SU-DHL-6 (cell line): ENCODE data around the gene GATAD2A.

ENCODE experiments used
- H2AFZ ChIP-seq: fragments of 200-600 bp; sonication (generic); 2 replicates; pipeline ENCODE4 v1.6.1; 2014; ENCODE audit warnings: low read depth, mild to moderate bottlenecking, moderate library complexity, mixed read lengths, antibody characterized with exemption, low read length; ENCODE audit not compliant: severe bottlenecking
- H3F3A ChIP-seq: fragments of 200-600 bp; shearing (Covaris generic); 2 replicates; pipeline ENCODE4 v1.6.0; 2016; ENCODE audit warnings: antibody characterized with exemption, mild to moderate bottlenecking; ENCODE audit not compliant: insufficient read depth
- H3K27ac ChIP-seq: fragments of 200-600 bp; sonication (generic); 2 replicates; pipeline ENCODE4 v1.5.1; 2016; ENCODE audit warnings: low read depth, mild to moderate bottlenecking, low read length, moderate library complexity, mixed read lengths
- H3K27me3 ChIP-seq: fragments of 200-600 bp; sonication (generic), shearing (Covaris generic); 2 replicates; pipeline ENCODE4 v1.6.0; 2014; ENCODE audit warnings: mild to moderate bottlenecking, low read length
- H3K36me3 ChIP-seq: fragments of 200-600 bp; sonication (generic); 2 replicates; pipeline ENCODE4 v1.6.1; 2014; ENCODE audit warnings: mild to moderate bottlenecking, low read length, mixed read lengths
- H3K4me2 ChIP-seq: fragments of 300-600, 200-600 bp; shearing (Covaris generic), sonication (generic); 2 replicates; pipeline ENCODE4 v1.6.0; 2014; ENCODE audit warnings: low read length, low read depth, mild to moderate bottlenecking; ENCODE audit not compliant: poor library complexity, severe bottlenecking
- H3K4me3 ChIP-seq: fragments of 200-600 bp; sonication (generic); 2 replicates; pipeline ENCODE4 v1.5.1; 2014; ENCODE audit warnings: antibody characterized with exemption, low read length, mild to moderate bottlenecking, mixed read lengths; ENCODE audit not compliant: insufficient read depth, poor library complexity, severe bottlenecking
- H3K79me2 ChIP-seq: fragments of 200-600 bp; sonication (generic); 2 replicates; pipeline ENCODE4 v1.6.1; 2014; ENCODE audit warnings: mild to moderate bottlenecking, low read length, moderate library complexity; ENCODE audit not compliant: insufficient read depth
- H3K9ac ChIP-seq: fragments of 200-600 bp; sonication (generic); 2 replicates; pipeline ENCODE4 v1.7.0; 2014; ENCODE audit warnings: mild to moderate bottlenecking, low read length
- H3K9me2 ChIP-seq: fragments of 200-600 bp; sonication (generic); replicated peaks from 2 replicates; pipeline ENCODE4 v1.6.1; 2014; ENCODE audit warnings: low read length; ENCODE audit not compliant: insufficient read depth
- H3K9me3 ChIP-seq: fragments of 200-600 bp; sonication (generic); 2 replicates; pipeline ENCODE4 v1.6.1; 2014; ENCODE audit warnings: low read length, mixed read lengths; ENCODE audit not compliant: insufficient read depth
- H4K20me1 ChIP-seq: fragments of 200-600 bp; sonication (generic); 2 replicates; pipeline ENCODE4 v1.6.1; 2014; ENCODE audit warnings: low read depth, mild to moderate bottlenecking, antibody characterized with exemption, low read length, moderate library complexity, mixed read lengths
- CTCF ChIP-seq: fragments of 200-600 bp; sonication (generic); IDR thresholded peaks from one replicate; pipeline ENCODE4 v1.5.1; 2017; ENCODE audit warnings: antibody characterized with exemption, mild to moderate bottlenecking, low read length, moderate library complexity; ENCODE audit not compliant: insufficient read depth, poor library complexity, severe bottlenecking
- EZH2phosphoT487 ChIP-seq: fragments of 200-600 bp; sonication (generic), shearing (Covaris generic); conservative IDR thresholded peaks from 2 replicates; pipeline ENCODE4 v1.6.1; 2018; ENCODE audit warnings: mild to moderate bottlenecking, antibody characterized with exemption, low read length, moderate library complexity, mixed read lengths

GATAD2A gene

GRCh38 chr19:19548915-19549759, 143.7 kb downstream of the GATAD2A start:
- Histone ChIP-seq H3K9ac (no peak overlapping the region), H4K20me1 (no peaks in the 10 kb centered on the region), H3K79me2 (no peaks in the 10 kb centered on the region), H3F3A (no peaks in the 10 kb centered on the region), H3K9me2 (no peaks in the 10 kb centered on the region), H3K9me3 (no peaks in the 10 kb centered on the region), H3K36me3 (no peaks in the 10 kb centered on the region), H3K4me3 (no peak overlapping the region), H3K4me2 (no peak overlapping the region), H2AFZ (no peak overlapping the region), H3K27ac (no peak overlapping the region), H3K27me3 (no peaks in the 10 kb centered on the region)
- TF ChIP-seq EZH2phosphoT487: no peak
- TF ChIP-seq CTCF: no peak

- Histone ChIP-seq H3K9ac (no peak overlapping the region), H2AFZ (no peak overlapping the region), H3K4me3 (no peak overlapping the region), H3K27ac (no peak overlapping the region), H3K27me3 (no peaks in the 10 kb centered on the region), H3K36me3 (no peaks in the 10 kb centered on the region), H3K9me3 (no peaks in the 10 kb centered on the region), H3K79me2 (no peaks in the 10 kb centered on the region), H3K9me2 (no peaks in the 10 kb centered on the region), H3F3A (no peaks in the 10 kb centered on the region), H3K4me2 (no peak overlapping the region), H4K20me1 (no peaks in the 10 kb centered on the region)
- no peak for TF ChIP-seq EZH2phosphoT487
- TF ChIP-seq CTCF: no peak
These were observed 144.5 kb downstream of the GATAD2A start for GRCh38 chr19:19549804-19550464.

- Histone ChIP-seq H3K9me2 (no peaks in the 10 kb centered on the region), H3K9me3 (no peaks in the 10 kb centered on the region), H4K20me1 (no peaks in the 10 kb centered on the region), H3K27ac (no peak overlapping the region), H3K4me3 (no peak overlapping the region), H3K79me2 (no peaks in the 10 kb centered on the region), H3K4me2 (no peak overlapping the region), H3K36me3 (no peaks in the 10 kb centered on the region), H3K27me3 (no peaks in the 10 kb centered on the region), H3K9ac (no peak overlapping the region), H3F3A (no peaks in the 10 kb centered on the region), H2AFZ (no peak overlapping the region)
- no peak for TF ChIP-seq CTCF
- TF ChIP-seq EZH2phosphoT487: no peak
These were observed 145.0 kb downstream of the GATAD2A start for GRCh38 chr19:19550485-19550929.
